Prostate gland (tissue), 2 donors: ENCODE data around the gene TUBB3.

ENCODE experiments used
- CTCF ChIP-seq, 4 experiments: fragments of 200-600 bp in 2 of 4; fragments of 450-650 bp in 2 of 4; sonication (generic) in 2 of 4; IDR thresholded peaks; 1 replicate in 3 of 4; 2 replicates in 1 of 4; pipeline ENCODE4 v1.5.1; 2016 to 2019; ENCODE audit warnings: antibody characterized with exemption in 4 of 4, mild to moderate bottlenecking in 2 of 4, moderate library complexity in 2 of 4
- POLR2A ChIP-seq: fragments of 450-650 bp; IDR thresholded peaks from one replicate; pipeline ENCODE4 v1.6.1; 2016; ENCODE audit warnings: antibody characterized with exemption, mild to moderate bottlenecking

- TF ChIP-seq CTCF (IDR thresholded peaks at IDR 0.05) (no peak), POLR2A (no peak)
These were observed 26.6 kb downstream of the TUBB3 start for GRCh38 chr16:89949756-89950155.
